BJ (cell line): ENCODE results near the gene ARHGAP25. TPM values are rescaled to one million over a fixed set of nuclear protein-coding genes. Genes with fewer than 3 reads are reported as not detected.

Source experiments
- CTCF ChIA-PET: fragments of 350-600 bp; formaldehyde crosslinking; extraction: SDS; loops from one replicate; lab custom pipeline; 2021; ENCODE audit warnings: antibody characterized with exemption, inconsistent platforms; lab: Yijun Ruan, JAX
- POLR2A ChIA-PET: fragments of 300-600 bp; sonication (Branson Sonifier 250); formaldehyde crosslinking; extraction: SDS; loops from one replicate; lab custom pipeline; 2021; ENCODE audit warnings: antibody characterized with exemption; lab: Charles Lee
- DNase-seq: peaks from one replicate; pipeline ENCODE4 v3.0.0-alpha.2; 2011; ENCODE audit warnings: low read depth
- H3K27me3 ChIP-seq: 2 replicates; pipeline ENCODE4 v1.6.0; 2011; ENCODE audit warnings: low read length; ENCODE audit not compliant: control insufficient read depth, insufficient read depth
- H3K36me3 ChIP-seq: 2 replicates; pipeline ENCODE4 v1.5.1; 2011; ENCODE audit warnings: low read length; ENCODE audit not compliant: control insufficient read depth, insufficient read depth
- H3K4me3 ChIP-seq: 2 replicates; pipeline ENCODE4 v1.5.1; 2011; ENCODE audit warnings: low read depth, mild to moderate bottlenecking, control low read depth, low read length
- CTCF ChIP-seq: IDR thresholded peaks from 2 replicates; pipeline ENCODE4 v1.5.1; 2011; ENCODE audit warnings: low read depth, mild to moderate bottlenecking, control low read depth, inconsistent platforms, low read length, moderate library complexity; ENCODE audit not compliant: insufficient read depth
- polyA plus RNA-seq: library from polyadenylated mRNA; depleted of rRNA; stranded (reverse); fragments of >200 nt; gene quantifications from 2 replicates; pipeline ENCODE4 v1.2.3, GENCODE V29; 2011

The ARHGAP25 gene
- polyA plus RNA-seq, 1 experiment: not detected

DNA sequence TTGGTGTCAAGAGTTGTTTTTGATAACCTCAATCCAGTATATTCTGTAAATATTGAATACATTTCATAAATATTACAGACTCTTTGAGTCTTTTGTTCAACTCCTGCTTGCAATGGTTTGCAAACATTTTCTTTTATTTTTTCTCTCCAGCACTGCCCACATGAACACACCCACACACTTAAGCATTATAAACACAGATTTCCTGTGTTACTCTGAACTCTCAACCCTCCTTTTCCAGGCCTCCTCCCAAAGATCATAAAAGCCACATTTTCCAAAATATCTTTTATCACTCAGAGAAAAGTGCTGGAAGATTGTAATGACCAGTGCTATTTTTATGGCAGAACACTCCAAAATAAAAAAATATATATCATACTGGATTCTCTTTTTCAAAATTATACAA, 20.5 kb downstream of the ARHGAP25 start:
- TF ChIP-seq CTCF: no peak
- no peak overlapping the region for H3K4me3 ChIP-seq
- POLR2A ChIA-PET: no interaction called here
- DNase-seq: peak; percentile 9
- H3K27me3 ChIP-seq: peaks cover under 1% of the 10 kb centered on the region; the same call in 1 of the 2 replicates
- H3K36me3 ChIP-seq: no peaks in the 10 kb centered on the region
- CTCF ChIA-PET: interaction anchor here (3.0 kb wide), 1 partner anchor 170 kb away, joined by 8 read pairs; no protein-coding TSS in a partner anchor

GRCh38 chr2:68756178-68756577, 21.6 kb downstream of the ARHGAP25 start:
- Histone ChIP-seq H3K4me3 (no peak overlapping the region), H3K27me3 (peaks cover 1% of the 10 kb centered on the region; the same call in 1 of the 2 replicates), H3K36me3 (no peaks in the 10 kb centered on the region)
- CTCF ChIA-PET: interaction anchor here (1.1 to 3.0 kb wide), 5 partner anchors 19 to 169 kb away, joined by 3 to 13 read pairs (median 5); no protein-coding TSS in a partner anchor
- DNase-seq: no peak
- no peak for TF ChIP-seq CTCF
- POLR2A ChIA-PET: no interaction called here

- H3K36me3 ChIP-seq: no peaks in the 10 kb centered on the region
- H3K27me3 ChIP-seq: peaks cover 1% of the 10 kb centered on the region; the same call in 1 of the 2 replicates
- H3K4me3 ChIP-seq: no peak overlapping the region
- CTCF ChIA-PET: interaction anchor here (0.8 to 3.0 kb wide), 5 partner anchors 19 to 168 kb away, joined by 3 to 13 read pairs (median 5); no protein-coding TSS in a partner anchor
- POLR2A ChIA-PET: no interaction called here
- no peak for DNase-seq
- no peak for TF ChIP-seq CTCF
Measured at GRCh38 chr2:68757081-68757480, 22.5 kb downstream of the ARHGAP25 start.

GRCh38 chr2:68762100-68762499, 27.5 kb downstream of the ARHGAP25 start:
- no peak overlapping the region for H3K4me3 ChIP-seq
- peaks cover 1% of the 10 kb centered on the region; the same call in 1 of the 2 replicates for H3K27me3 ChIP-seq
- TF ChIP-seq CTCF: no peak
- ChIA-PET CTCF (interaction anchor here (1.3 to 2.1 kb wide), 2 partner anchors 10 to 77 kb away, joined by 5 read pairs; no protein-coding TSS in a partner anchor), POLR2A (no interaction called here)
- DNase-seq: no peak
- no peaks in the 10 kb centered on the region for H3K36me3 ChIP-seq

- Histone ChIP-seq H3K27me3 (peaks cover 1% of the 10 kb centered on the region; the same call in 1 of the 2 replicates), H3K36me3 (no peaks in the 10 kb centered on the region), H3K4me3 (no peak overlapping the region)
- TF ChIP-seq CTCF: no peak
- CTCF ChIA-PET: interaction anchor here (1.3 to 2.1 kb wide), 2 partner anchors 11 to 76 kb away, joined by 5 read pairs; no protein-coding TSS in a partner anchor
- POLR2A ChIA-PET: no interaction called here
- no peak for DNase-seq
Measured at GRCh38 chr2:68762665-68763064, 28.1 kb downstream of the ARHGAP25 start.
